ENCODE measurements around the gene KDR. TPM values are rescaled to one million over a fixed set of nuclear protein-coding genes. Genes with fewer than 3 reads are reported as not detected.

Gene KDR
- total RNA-seq, 1 experiment from 2014 or later: 0.52 TPM

DNA sequence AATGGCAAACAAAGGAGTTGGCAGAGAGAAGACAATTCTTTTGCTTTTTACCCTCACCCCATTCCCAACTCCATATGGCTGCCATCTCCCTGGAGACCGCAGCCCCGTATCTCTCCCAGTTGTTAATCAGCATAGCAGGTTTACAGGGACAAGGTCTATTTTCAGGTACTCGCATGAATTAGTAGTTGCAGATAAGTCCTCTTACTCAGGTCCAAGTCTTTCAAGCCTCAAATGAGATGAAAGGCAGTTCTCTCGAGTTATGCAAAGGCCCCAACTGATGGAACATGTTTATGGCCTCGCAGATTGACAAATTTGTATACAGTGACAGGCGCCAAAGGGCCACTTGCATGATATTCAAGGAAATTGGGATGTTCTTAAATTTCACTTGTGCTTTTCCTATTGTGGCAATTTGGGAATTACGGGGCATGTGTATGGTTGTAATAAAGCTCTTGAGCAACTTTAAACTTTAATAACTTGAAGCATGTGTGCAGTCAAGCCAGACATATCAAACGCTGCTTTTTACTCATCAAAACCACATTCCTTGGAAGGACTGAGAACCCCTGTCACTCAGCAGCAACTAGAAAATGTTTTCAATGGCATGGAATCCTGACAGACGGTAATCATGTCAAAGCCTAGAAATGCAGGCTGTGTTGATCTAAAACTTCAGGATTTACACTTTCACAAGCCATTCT is 45.1 kb downstream of the KDR start:
- no peaks in the 10 kb centered on the region for H3K36me3 ChIP-seq (ENCODE audit: control insufficient read depth in 1 of 2, insufficient read depth in 2 of 2, low read length in 2 of 2)
- POLR2A ChIA-PET: no interaction called here
- H3K4me3 ChIP-seq (replicated peaks in 1 of 2; ENCODE audit: low read depth in 1 of 2, low read length in 2 of 2): no peak overlapping the region
- DNase-seq (ENCODE audit: low read depth, low spot score): no peak
- no peak for TF ChIP-seq RAD21 (IDR thresholded peaks at IDR 0.05; ENCODE audit: low read depth)
- no peak for TF ChIP-seq JUND (IDR thresholded peaks at IDR 0.05)
- no peak for TF ChIP-seq EZH2 (IDR thresholded peaks at IDR 0.05)
- TF ChIP-seq ELF1 (IDR thresholded peaks at IDR 0.05; ENCODE audit: borderline replicate concordance, low read depth): no peak
- no peak for TF ChIP-seq CBX3 (IDR thresholded peaks at IDR 0.05; ENCODE audit: low read depth)
- TF ChIP-seq, protein P1, sequence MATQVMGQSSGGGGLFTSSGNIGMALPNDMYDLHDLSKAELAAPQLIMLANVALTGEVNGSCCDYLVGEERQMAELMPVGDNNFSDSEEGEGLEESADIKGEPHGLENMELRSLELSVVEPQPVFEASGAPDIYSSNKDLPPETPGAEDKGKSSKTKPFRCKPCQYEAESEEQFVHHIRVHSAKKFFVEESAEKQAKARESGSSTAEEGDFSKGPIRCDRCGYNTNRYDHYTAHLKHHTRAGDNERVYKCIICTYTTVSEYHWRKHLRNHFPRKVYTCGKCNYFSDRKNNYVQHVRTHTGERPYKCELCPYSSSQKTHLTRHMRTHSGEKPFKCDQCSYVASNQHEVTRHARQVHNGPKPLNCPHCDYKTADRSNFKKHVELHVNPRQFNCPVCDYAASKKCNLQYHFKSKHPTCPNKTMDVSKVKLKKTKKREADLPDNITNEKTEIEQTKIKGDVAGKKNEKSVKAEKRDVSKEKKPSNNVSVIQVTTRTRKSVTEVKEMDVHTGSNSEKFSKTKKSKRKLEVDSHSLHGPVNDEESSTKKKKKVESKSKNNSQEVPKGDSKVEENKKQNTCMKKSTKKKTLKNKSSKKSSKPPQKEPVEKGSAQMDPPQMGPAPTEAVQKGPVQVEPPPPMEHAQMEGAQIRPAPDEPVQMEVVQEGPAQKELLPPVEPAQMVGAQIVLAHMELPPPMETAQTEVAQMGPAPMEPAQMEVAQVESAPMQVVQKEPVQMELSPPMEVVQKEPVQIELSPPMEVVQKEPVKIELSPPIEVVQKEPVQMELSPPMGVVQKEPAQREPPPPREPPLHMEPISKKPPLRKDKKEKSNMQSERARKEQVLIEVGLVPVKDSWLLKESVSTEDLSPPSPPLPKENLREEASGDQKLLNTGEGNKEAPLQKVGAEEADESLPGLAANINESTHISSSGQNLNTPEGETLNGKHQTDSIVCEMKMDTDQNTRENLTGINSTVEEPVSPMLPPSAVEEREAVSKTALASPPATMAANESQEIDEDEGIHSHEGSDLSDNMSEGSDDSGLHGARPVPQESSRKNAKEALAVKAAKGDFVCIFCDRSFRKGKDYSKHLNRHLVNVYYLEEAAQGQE (IDR thresholded peaks at IDR 0.05; ENCODE audit: low read depth): no peak
- TF ChIP-seq SIN3A (IDR thresholded peaks at IDR 0.05; ENCODE audit: low read depth): no peak
- no peaks in the 10 kb centered on the region for H4K20me1 ChIP-seq (ENCODE audit: insufficient read depth)
- RAD21 ChIA-PET (ENCODE audit: low non-redundant PET in 1 of 2, low total read pairs in 2 of 2, uncharacterized antibody in 2 of 2, unreplicated experiment in 2 of 2): no interaction called here
- intact Hi-C loops (cut with micrococcal nuclease): no loop called here
- no peaks in the 10 kb centered on the region for H3K9me3 ChIP-seq (ENCODE audit: control insufficient read depth in 1 of 2, insufficient read depth in 1 of 2, low read depth in 1 of 2, low read length in 2 of 2)
- H2AFZ ChIP-seq (ENCODE audit: low read depth, low read length, poor library complexity, severe bottlenecking): no peak overlapping the region
- H3K4me1 ChIP-seq (ENCODE audit: control insufficient read depth in 1 of 2, insufficient read depth in 2 of 2, low read length in 2 of 2): no peaks in the 10 kb centered on the region
- CTCF ChIA-PET: no interaction called here
- peaks cover 17% of the 10 kb centered on the region for H3K27me3 ChIP-seq (ENCODE audit: insufficient read depth, low read length)
- H3K79me2 ChIP-seq (ENCODE audit: insufficient read depth, low read length): no peaks in the 10 kb centered on the region
- no peak overlapping the region for H3K9ac ChIP-seq (ENCODE audit: low read length)
- no peak overlapping the region for H3K4me2 ChIP-seq (ENCODE audit: low read length)
- H3K9me2 ChIP-seq (ENCODE audit: insufficient read depth): no peaks in the 10 kb centered on the region
- no peak for ATAC-seq
- H3K27ac ChIP-seq (ENCODE audit: low read depth, low read length): no peak overlapping the region
- no TSS peak for BruUV-seq (replicated peaks)

Data from HCT116 (cell line).